Measurements from ENCODE around the gene RGS19.

DNA sequence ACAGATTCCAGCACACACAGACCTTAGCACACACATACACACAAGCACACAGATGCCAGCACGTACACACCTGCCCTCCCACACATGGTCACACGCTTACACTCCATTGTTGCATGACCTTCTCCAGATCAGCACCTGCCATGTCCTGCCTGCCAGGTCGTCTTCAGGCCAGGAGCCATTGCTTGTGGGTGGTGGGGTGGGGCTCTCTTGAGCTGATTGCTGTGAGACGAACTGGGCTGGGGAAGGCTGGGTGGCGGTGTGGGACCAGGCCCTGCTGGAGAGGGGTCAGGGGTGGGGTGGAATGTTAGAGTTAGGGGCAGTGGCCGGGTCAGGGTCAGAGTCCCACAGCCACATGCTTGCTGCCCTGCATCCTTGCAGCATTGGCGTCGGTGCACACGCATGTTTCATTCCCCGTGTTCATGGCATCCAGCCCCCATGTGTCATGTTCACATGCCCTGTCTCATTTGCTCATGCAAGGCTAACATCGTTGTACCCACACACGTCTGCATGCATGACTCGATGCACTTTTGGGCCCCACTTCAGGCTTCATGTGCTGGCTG lies 34.6 kb upstream of the RGS19 start:
- TF ChIP-seq, protein P1, sequence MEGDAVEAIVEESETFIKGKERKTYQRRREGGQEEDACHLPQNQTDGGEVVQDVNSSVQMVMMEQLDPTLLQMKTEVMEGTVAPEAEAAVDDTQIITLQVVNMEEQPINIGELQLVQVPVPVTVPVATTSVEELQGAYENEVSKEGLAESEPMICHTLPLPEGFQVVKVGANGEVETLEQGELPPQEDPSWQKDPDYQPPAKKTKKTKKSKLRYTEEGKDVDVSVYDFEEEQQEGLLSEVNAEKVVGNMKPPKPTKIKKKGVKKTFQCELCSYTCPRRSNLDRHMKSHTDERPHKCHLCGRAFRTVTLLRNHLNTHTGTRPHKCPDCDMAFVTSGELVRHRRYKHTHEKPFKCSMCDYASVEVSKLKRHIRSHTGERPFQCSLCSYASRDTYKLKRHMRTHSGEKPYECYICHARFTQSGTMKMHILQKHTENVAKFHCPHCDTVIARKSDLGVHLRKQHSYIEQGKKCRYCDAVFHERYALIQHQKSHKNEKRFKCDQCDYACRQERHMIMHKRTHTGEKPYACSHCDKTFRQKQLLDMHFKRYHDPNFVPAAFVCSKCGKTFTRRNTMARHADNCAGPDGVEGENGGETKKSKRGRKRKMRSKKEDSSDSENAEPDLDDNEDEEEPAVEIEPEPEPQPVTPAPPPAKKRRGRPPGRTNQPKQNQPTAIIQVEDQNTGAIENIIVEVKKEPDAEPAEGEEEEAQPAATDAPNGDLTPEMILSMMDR (IDR thresholded peaks at IDR 0.05): no peak
- no peak for TF ChIP-seq JUND (IDR thresholded peaks at IDR 0.05)
- TF ChIP-seq POLR2AphosphoS5 (IDR thresholded peaks at IDR 0.05; ENCODE audit: low read depth, low read length): no peak
- TF ChIP-seq, protein P2, sequence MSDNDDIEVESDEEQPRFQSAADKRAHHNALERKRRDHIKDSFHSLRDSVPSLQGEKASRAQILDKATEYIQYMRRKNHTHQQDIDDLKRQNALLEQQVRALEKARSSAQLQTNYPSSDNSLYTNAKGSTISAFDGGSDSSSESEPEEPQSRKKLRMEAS (IDR thresholded peaks at IDR 0.05; ENCODE audit: low read depth): no peak
- no peak for TF ChIP-seq RFX5 (IDR thresholded peaks at IDR 0.05; ENCODE audit: low read length)
- TF ChIP-seq SMC3 (IDR thresholded peaks at IDR 0.05; ENCODE audit: low read depth, low read length): no peak
- TF ChIP-seq, protein P3, sequence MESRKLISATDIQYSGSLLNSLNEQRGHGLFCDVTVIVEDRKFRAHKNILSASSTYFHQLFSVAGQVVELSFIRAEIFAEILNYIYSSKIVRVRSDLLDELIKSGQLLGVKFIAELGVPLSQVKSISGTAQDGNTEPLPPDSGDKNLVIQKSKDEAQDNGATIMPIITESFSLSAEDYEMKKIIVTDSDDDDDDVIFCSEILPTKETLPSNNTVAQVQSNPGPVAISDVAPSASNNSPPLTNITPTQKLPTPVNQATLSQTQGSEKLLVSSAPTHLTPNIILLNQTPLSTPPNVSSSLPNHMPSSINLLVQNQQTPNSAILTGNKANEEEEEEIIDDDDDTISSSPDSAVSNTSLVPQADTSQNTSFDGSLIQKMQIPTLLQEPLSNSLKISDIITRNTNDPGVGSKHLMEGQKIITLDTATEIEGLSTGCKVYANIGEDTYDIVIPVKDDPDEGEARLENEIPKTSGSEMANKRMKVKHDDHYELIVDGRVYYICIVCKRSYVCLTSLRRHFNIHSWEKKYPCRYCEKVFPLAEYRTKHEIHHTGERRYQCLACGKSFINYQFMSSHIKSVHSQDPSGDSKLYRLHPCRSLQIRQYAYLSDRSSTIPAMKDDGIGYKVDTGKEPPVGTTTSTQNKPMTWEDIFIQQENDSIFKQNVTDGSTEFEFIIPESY (IDR thresholded peaks at IDR 0.05; ENCODE audit: borderline replicate concordance, low read depth): no peak
- no peak for TF ChIP-seq ELF1 (IDR thresholded peaks at IDR 0.05)
- TF ChIP-seq, protein P4, sequence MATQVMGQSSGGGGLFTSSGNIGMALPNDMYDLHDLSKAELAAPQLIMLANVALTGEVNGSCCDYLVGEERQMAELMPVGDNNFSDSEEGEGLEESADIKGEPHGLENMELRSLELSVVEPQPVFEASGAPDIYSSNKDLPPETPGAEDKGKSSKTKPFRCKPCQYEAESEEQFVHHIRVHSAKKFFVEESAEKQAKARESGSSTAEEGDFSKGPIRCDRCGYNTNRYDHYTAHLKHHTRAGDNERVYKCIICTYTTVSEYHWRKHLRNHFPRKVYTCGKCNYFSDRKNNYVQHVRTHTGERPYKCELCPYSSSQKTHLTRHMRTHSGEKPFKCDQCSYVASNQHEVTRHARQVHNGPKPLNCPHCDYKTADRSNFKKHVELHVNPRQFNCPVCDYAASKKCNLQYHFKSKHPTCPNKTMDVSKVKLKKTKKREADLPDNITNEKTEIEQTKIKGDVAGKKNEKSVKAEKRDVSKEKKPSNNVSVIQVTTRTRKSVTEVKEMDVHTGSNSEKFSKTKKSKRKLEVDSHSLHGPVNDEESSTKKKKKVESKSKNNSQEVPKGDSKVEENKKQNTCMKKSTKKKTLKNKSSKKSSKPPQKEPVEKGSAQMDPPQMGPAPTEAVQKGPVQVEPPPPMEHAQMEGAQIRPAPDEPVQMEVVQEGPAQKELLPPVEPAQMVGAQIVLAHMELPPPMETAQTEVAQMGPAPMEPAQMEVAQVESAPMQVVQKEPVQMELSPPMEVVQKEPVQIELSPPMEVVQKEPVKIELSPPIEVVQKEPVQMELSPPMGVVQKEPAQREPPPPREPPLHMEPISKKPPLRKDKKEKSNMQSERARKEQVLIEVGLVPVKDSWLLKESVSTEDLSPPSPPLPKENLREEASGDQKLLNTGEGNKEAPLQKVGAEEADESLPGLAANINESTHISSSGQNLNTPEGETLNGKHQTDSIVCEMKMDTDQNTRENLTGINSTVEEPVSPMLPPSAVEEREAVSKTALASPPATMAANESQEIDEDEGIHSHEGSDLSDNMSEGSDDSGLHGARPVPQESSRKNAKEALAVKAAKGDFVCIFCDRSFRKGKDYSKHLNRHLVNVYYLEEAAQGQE (IDR thresholded peaks at IDR 0.05; ENCODE audit: low read depth, low read length): no peak
- TF ChIP-seq EP300 (IDR thresholded peaks at IDR 0.05; ENCODE audit: borderline replicate concordance in 1 of 2, low read depth in 1 of 2, low read length in 1 of 2): no peak

Measured in SK-N-SH (cell line).